Right lobe of liver (tissue), 4 donors: ENCODE results near the gene ANKRD63.

Experiments
- CTCF ChIP-seq, 4 donors: fragments of 200-600 bp in 3 of 4; fragments of 450-650 bp in 1 of 4; IDR thresholded peaks; one replicate each; pipeline versions ENCODE4 v1.5.1 to v1.8.0; 2016 to 2022; ENCODE audit warnings: antibody characterized with exemption in 4 of 4, mild to moderate bottlenecking in 2 of 4
- POLR2A ChIP-seq: fragments of 450-650 bp; IDR thresholded peaks from one replicate; pipeline ENCODE4 v1.6.1; 2017; ENCODE audit warnings: antibody characterized with exemption, mild to moderate bottlenecking
- donor health status: DM: no; HTN: no; CAD: no.
- donor health status: DM: no; HTN: no; CAD: no.
- donor health status: DM: no; HTN: yes; CAD: no.

DNA sequence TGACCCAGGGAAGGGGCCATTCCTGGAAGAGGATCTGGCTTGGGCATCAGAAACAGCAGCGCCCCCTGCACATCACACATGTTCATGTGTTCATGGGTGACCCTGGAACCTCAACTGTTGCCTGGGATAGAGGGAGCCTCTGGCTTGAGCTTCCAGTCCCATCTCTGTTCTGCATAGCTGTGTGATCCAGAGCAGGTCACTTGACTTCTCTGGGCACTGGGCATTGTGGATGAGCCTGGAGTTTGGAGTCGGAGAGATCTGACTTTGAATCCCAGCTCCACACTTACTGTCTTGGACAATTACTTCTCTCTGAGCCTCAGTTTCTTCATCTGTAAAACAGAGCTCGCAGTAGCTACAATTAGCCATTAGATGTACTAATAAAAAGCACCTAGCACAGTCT, 28.4 kb downstream of the ANKRD63 start:
- TF ChIP-seq CTCF (IDR thresholded peaks at IDR 0.05) (no peak), POLR2A (no peak)
